ENCODE measurements around the gene SWT1.

SWT1 gene

GRCh38 chr1:185137896-185138545 lies 18.9 kb upstream of the SWT1 start:
- no peak overlapping the region for H3K27ac ChIP-seq
- TF ChIP-seq ZFX (IDR thresholded peaks at IDR 0.05) (no peak), CTCF (conservative IDR thresholded peaks at IDR 0.05) (no peak)

GRCh38 chr1:185139246-185139645 lies 17.7 kb upstream of the SWT1 start:
- H3K27ac ChIP-seq, result no peak overlapping the region
- no peak for TF ChIP-seq ZFX (IDR thresholded peaks at IDR 0.05)
- TF ChIP-seq CTCF (conservative IDR thresholded peaks at IDR 0.05), result no peak

GRCh38 chr1:185144233-185144632 lies 12.7 kb upstream of the SWT1 start:
- no peak for TF ChIP-seq ZFX (IDR thresholded peaks at IDR 0.05)
- no peak for TF ChIP-seq CTCF (conservative IDR thresholded peaks at IDR 0.05)
- no peak overlapping the region for H3K27ac ChIP-seq

- no peak overlapping the region for H3K27ac ChIP-seq
- TF ChIP-seq CTCF (conservative IDR thresholded peaks at IDR 0.05) (no peak), ZFX (IDR thresholded peaks at IDR 0.05) (no peak)
These were observed 5.8 kb upstream of the SWT1 start for GRCh38 chr1:185151215-185151614.

GRCh38 chr1:185152187-185152767 lies 4.7 kb upstream of the SWT1 start:
- TF ChIP-seq CTCF (conservative IDR thresholded peaks at IDR 0.05) (no peak), ZFX (IDR thresholded peaks at IDR 0.05) (no peak)

GRCh38 chr1:185154912-185155513 lies 2.0 kb upstream of the SWT1 start:
- no peak overlapping the region for H3K27ac ChIP-seq
- TF ChIP-seq ZFX (IDR thresholded peaks at IDR 0.05), result no peak
- TF ChIP-seq CTCF (conservative IDR thresholded peaks at IDR 0.05), result no peak

More at GRCh38 chr1:185152187-185152767, 4.7 kb upstream of the SWT1 start:
- no peak overlapping the region for H3K27ac ChIP-seq

GRCh38 chr1:185155600-185156287 lies 1.2 kb upstream of the SWT1 start:
- TF ChIP-seq CTCF (conservative IDR thresholded peaks at IDR 0.05) (no peak), ZFX (IDR thresholded peaks at IDR 0.05) (no peak)
- peak overlapping the region; percentile 88 for H3K27ac ChIP-seq
